ENCODE results near the gene PRKG1.

DNA sequence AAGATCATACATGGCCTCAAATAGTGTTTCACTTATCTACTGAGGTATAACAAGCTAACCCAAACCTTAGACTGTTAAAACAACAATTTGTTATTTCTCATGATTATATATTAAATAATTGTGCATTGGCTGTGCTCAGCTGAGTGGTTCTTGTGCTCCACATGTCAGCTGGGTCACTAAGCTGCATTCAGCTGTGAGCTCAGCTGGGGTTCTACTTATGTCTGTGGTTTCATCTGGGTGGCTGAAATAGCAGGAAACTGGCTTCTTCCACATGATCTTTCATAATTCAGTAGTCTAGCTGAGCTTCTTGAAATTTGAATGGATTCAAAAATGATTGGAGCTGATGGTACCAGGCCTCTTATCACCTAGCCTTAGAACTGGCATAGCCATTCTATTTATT lies 806.9 kb downstream of the PRKG1 start:
- TF ChIP-seq, protein P1, sequence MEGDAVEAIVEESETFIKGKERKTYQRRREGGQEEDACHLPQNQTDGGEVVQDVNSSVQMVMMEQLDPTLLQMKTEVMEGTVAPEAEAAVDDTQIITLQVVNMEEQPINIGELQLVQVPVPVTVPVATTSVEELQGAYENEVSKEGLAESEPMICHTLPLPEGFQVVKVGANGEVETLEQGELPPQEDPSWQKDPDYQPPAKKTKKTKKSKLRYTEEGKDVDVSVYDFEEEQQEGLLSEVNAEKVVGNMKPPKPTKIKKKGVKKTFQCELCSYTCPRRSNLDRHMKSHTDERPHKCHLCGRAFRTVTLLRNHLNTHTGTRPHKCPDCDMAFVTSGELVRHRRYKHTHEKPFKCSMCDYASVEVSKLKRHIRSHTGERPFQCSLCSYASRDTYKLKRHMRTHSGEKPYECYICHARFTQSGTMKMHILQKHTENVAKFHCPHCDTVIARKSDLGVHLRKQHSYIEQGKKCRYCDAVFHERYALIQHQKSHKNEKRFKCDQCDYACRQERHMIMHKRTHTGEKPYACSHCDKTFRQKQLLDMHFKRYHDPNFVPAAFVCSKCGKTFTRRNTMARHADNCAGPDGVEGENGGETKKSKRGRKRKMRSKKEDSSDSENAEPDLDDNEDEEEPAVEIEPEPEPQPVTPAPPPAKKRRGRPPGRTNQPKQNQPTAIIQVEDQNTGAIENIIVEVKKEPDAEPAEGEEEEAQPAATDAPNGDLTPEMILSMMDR (IDR thresholded peaks at IDR 0.05; ENCODE audit: insufficient read depth, low read length), result no peak
- TF ChIP-seq POLR2AphosphoS5 (IDR thresholded peaks at IDR 0.05; ENCODE audit: low read depth) (no peak), GABPA (IDR thresholded peaks at IDR 0.05; ENCODE audit: low read depth) (no peak), SPI1 (IDR thresholded peaks at IDR 0.05; ENCODE audit: borderline replicate concordance, low read depth) (no peak)
- TF ChIP-seq, protein P2, sequence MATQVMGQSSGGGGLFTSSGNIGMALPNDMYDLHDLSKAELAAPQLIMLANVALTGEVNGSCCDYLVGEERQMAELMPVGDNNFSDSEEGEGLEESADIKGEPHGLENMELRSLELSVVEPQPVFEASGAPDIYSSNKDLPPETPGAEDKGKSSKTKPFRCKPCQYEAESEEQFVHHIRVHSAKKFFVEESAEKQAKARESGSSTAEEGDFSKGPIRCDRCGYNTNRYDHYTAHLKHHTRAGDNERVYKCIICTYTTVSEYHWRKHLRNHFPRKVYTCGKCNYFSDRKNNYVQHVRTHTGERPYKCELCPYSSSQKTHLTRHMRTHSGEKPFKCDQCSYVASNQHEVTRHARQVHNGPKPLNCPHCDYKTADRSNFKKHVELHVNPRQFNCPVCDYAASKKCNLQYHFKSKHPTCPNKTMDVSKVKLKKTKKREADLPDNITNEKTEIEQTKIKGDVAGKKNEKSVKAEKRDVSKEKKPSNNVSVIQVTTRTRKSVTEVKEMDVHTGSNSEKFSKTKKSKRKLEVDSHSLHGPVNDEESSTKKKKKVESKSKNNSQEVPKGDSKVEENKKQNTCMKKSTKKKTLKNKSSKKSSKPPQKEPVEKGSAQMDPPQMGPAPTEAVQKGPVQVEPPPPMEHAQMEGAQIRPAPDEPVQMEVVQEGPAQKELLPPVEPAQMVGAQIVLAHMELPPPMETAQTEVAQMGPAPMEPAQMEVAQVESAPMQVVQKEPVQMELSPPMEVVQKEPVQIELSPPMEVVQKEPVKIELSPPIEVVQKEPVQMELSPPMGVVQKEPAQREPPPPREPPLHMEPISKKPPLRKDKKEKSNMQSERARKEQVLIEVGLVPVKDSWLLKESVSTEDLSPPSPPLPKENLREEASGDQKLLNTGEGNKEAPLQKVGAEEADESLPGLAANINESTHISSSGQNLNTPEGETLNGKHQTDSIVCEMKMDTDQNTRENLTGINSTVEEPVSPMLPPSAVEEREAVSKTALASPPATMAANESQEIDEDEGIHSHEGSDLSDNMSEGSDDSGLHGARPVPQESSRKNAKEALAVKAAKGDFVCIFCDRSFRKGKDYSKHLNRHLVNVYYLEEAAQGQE (IDR thresholded peaks at IDR 0.05; ENCODE audit: insufficient replicate concordance, low read depth), result no peak

Data from HL-60 (cell line).